Epithelial cell of prostate (primary cell): ENCODE measurements around the gene IPO11.

Source experiments
- DNase-seq: peaks from one replicate; pipeline ENCODE4 v3.0.0-alpha.2; 2011; ENCODE audit warnings: low read depth, low spot score
- H3K27ac ChIP-seq: fragments of 450-650 bp; 2 replicates; pipeline ENCODE4 v1.5.1; 2017; ENCODE audit warnings: mild to moderate bottlenecking

The IPO11 gene

GRCh38 chr5:62412549-62413329 lies at the start of gene IPO11:
Gene IPO11, plus strand, starts transcription at chr5:62412763. Its CDS starts 24,517 bp downstream, at chr5:62437280.
- no peak within 1 kb of the TSS for H3K27ac ChIP-seq
- peak; percentile 89 for DNase-seq

GRCh38 chr5:62369039-62369438 lies 43.5 kb upstream of the IPO11 start:
- DNase-seq, result no peak
- H3K27ac ChIP-seq, result no peak overlapping the region

DNA sequence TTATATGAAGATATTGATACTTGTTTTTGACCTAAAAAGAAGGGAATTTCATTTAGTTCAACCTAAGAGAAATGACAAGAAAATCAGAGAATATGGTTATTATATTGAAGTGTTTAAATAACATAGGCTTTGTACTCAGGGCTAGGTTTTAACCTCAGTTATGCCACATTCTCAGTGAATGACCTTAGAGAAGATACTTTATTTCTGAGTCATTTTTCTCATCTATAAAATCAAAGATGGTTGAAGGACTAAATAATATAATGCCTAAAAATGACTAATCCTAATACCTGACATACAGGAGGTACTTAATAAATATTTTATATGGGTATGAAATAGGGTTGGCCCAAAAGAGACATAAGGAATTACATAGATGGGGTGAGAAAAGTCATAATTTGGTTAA lies 41.2 kb upstream of the IPO11 start:
- no peak for DNase-seq
- H3K27ac ChIP-seq, result no peak overlapping the region

- H3K27ac ChIP-seq, result no peak overlapping the region
- no peak for DNase-seq
Measured at GRCh38 chr5:62372600-62372999, 40.0 kb upstream of the IPO11 start.

GRCh38 chr5:62373382-62373781 lies 39.2 kb upstream of the IPO11 start:
- no peak for DNase-seq
- no peak overlapping the region for H3K27ac ChIP-seq

DNA sequence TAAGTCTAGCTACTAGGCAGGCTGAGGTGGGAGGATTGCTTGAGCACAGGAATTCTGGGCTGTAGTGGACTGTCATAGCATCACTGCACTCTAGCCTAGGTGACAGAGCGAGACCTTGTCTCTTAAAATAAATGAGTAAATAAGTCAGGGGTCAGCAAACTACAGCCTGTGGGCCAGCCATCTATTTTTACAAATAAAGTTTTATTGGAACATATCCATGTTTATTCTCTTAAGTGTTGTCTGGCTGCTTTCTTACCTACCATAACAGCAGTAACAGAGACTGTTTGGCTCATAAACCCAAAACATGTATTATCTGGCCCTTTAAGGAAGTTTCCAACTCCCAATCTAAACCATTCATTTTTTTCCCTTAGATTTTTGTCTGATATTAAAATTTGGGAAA lies 38.5 kb upstream of the IPO11 start:
- no peak for DNase-seq
- no peak overlapping the region for H3K27ac ChIP-seq

GRCh38 chr5:62375627-62376026 lies 36.9 kb upstream of the IPO11 start:
- H3K27ac ChIP-seq, result peak overlapping the region; percentile 14
- no peak for DNase-seq

- H3K27ac ChIP-seq, result peak overlapping the region; percentile 14
- DNase-seq, result no peak
Measured at GRCh38 chr5:62376064-62376463, 36.5 kb upstream of the IPO11 start.

DNA sequence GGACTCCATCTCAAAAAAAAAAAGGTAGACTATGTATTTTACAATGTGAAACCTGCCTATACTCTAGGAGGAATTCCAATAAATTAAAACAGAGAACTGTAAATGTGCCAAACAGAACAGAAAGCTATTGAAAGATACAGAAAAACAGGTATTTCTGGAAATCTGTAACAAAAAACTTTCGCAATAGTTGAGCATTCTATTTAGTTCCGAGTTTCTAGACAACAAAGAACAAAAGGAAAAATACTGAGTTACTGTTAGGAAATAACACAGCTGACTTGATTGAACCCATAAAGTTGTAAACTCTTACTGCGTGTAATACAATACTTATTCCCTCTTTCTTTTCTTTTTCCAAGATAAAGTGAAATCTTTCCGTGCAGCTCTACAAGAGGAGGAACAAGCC lies 27.4 kb upstream of the IPO11 start:
- peak overlapping the region; percentile 83 for H3K27ac ChIP-seq

GRCh38 chr5:62385816-62386400 lies 26.7 kb upstream of the IPO11 start:
- peak overlapping the region; percentile 83 for H3K27ac ChIP-seq
- DNase-seq, result no peak

More for the DNA sequence above, 27.4 kb upstream of the IPO11 start:
- DNase-seq, result peak; percentile 49

DNA sequence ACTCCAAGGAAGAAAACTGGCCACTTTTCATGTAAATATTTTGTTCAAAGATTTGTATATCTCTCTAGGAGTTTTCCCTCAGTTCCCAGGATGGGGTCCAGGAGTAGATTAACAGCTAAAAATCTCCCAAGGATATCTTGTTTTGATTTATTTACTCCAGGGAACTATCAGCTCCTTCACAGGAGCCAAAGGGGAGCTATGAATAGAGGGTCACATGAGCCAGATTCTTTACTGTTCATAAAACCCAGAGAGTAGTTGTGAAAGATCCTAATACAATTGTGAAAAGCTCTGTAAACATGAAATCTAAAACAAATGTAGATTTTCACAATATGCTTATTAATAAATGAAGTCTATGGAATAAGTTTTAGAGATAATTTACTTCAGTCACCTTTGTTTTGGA lies 25.7 kb upstream of the IPO11 start:
- peak overlapping the region; percentile 83 for H3K27ac ChIP-seq
- DNase-seq, result no peak

DNA sequence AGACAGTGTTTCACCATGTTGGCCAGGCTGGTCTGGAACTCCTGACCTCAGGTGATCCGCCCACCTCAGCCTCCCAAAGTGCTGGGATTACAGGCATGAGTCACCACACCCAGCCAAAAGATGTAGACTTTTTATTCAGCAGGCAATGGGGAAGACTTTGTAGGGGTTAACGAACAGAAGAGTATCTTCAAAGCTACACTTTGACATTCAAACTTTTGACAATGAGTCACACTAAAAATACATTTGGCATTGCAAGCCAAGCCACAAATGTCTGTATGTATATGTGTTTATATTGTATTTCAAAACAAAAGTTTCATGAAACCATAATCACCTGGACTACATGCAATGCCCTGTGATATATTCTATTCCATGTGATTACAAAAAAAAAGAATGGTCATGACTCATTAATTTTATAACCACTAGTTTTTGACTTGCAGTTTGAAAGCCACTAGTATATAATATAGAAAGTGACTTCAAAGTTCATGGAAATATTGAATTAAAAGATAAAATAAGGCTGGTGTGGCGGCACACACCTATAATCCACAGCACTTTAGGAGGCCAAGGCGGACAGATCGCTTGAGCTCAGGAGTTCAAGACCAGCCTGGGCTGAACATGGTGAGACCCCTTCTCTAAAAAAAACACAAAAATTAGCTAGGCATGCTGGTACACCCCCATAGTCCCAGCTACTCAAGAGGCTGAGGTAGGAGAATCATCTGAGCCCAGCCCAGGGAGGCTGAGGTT lies 17.2 kb upstream of the IPO11 start:
- DNase-seq, result no peak
- no peak overlapping the region for H3K27ac ChIP-seq

- H3K27ac ChIP-seq, result peak within 1 kb of the TSS; percentile 91
- peak; percentile 90 for DNase-seq
Measured at GRCh38 chr5:62403411-62404250, 8.9 kb upstream of the IPO11 start, which contains the start of gene DIMT1. Gene DIMT1, minus strand, starts transcription at chr5:62403905. Its CDS starts 133 bp downstream, at chr5:62403772.

GRCh38 chr5:62413711-62414110 lies 1.1 kb downstream of the IPO11 start:
- no peak overlapping the region for H3K27ac ChIP-seq
- DNase-seq, result no peak

DNA sequence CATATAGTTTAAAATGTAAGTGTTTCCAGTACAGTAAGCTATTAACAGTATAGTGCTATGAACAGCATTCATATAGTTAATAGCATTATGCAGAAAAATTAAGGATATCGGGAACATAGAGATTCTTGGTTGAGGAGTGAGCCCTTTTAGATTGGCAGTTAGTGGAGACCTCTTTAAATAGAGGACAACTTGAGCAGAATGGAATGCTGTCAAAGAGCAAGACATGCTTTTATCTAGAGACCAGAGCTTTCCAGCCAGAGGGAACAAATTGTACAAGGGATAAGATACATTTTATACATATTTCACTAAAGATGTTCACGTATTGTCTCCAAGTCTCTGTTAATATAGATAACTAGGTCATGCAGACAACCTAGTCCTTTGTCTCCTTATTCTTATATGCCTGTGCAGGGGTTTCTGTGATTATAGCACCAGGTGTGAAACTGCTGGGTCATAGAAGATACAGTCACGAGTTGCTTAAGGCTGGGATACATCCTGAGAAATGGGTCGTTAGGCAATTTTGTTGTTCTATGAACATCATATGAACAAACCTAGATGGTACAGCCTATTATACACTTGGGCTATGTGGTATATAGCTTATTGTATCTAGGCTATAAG lies 6.0 kb downstream of the IPO11 start:
- no peak for DNase-seq
- no peak overlapping the region for H3K27ac ChIP-seq

DNA sequence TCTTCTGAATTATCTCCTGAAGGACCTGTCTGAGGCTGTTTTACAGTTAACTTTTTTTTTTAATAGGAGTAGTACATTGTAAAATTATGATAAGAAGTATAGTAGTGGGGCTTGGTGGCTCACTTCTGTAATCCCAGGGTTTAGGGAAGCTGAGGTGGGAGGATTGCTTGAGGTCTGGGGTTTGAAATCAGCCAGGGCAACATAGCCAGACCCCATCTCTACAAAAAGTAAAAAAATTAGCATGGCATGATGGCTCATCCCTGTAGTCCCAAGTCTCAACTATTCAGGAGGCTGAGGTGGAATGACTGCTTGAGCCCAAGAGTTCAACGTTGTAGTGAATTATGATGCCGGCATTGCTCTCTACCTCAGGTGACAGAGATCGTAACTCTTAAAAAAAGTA lies 7.0 kb downstream of the IPO11 start:
- H3K27ac ChIP-seq, result no peak overlapping the region
- DNase-seq, result no peak

- H3K27ac ChIP-seq, result no peak overlapping the region
- no peak for DNase-seq
Measured at GRCh38 chr5:62421414-62421813, 8.9 kb downstream of the IPO11 start.

GRCh38 chr5:62424763-62425162 lies 12.2 kb downstream of the IPO11 start:
- no peak for DNase-seq

GRCh38 chr5:62431735-62432620 lies 19.4 kb downstream of the IPO11 start:
- no peak overlapping the region for H3K27ac ChIP-seq
- no peak for DNase-seq

More at GRCh38 chr5:62424763-62425162, 12.2 kb downstream of the IPO11 start:
- no peak overlapping the region for H3K27ac ChIP-seq
